VCaP (cell line): ENCODE measurements around the gene ZNF688.
A peak's percentile ranks its signal among the peaks of the same experiment; 100 is the strongest.
"Not testable (repeated sequence)": the region's sequence is repeated elsewhere in the genome, so short reads cannot be mapped to it uniquely, and the experiment has no call there.

Experiments
- H3K27ac ChIP-seq: fragments of 450-650 bp; 2 replicates; pipeline ENCODE4 v1.5.1; 2017
- CTCF ChIP-seq: fragments of 450-650 bp; conservative IDR thresholded peaks from 2 replicates; pipeline ENCODE4 v1.5.1; 2017; ENCODE audit warnings: mild to moderate bottlenecking, moderate library complexity

The ZNF688 gene

DNA sequence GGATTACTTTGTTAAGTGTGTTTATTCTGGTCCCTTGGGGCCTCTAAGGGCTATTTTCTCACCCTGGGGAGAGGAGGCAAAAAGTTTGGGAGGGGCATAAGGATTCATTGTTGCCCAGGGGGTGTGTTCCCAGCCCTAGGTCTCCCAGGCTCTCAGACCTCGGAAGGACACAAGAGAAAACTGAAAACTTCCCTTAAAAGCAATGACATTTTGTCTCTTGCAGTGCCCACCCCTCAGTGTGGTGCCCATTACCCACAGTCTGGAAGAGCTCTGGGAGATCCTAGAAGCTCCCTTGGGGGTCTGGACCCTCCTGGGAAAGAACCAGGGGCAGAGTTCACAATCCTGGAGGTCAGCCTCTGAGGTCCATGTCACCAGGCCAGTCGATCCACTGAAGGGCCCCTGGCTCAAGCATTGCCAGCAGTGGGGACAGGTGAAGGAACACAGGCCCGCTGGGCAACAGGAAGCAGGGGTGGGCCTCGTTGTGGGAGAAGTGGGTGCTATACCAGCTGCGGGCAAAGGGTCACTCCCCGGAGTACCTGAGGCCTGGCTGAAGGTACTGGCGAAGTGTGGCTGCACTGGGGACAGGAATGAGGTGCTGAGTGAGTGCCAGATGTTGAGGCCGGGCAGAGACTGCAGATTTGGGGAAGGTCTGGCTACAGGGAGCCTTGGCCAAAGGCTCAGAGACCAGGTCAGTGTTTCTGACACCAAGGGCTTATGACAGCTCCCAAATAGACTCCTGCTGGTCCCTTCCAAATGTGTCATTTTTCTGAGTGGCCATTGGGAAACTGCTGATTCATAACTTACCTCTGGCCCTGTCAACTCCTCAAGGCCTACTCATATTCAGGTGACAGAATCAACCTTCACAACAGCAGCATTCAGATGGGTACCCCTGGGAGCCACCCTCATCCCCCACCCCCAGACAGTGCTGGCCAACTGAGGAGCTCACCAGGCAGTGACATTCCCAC lies 32.2 kb downstream of the ZNF688 start:
- no peak for TF ChIP-seq CTCF
- H3K27ac ChIP-seq, result no peak overlapping the region

GRCh38 chr16:30536391-30537024 lies 35.0 kb downstream of the ZNF688 start:
- H3K27ac ChIP-seq, result not testable (repeated sequence)

DNA sequence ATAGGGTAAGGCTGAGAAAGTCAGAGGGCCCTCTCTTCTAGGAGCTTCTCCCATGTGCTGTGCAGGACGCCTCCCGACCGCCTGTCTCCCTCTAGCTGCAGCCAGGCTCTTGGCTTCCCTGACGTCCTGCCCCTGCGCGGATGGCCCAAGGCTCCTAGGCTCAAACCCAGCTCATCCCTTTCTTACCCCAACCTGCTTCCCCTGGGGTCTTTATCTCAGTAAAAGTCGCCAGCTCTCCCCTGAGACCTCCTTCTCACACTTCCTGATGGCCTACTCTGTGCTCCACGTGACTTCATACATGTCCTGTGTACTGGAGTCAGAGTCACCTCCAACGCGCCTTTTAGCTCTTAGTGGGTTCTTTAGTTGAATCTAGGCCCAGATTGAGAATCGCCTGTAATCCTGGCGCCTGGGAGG lies 35.7 kb downstream of the ZNF688 start:
- peak overlapping the region; percentile 87 for H3K27ac ChIP-seq
- TF ChIP-seq CTCF, result peak; percentile 63

DNA sequence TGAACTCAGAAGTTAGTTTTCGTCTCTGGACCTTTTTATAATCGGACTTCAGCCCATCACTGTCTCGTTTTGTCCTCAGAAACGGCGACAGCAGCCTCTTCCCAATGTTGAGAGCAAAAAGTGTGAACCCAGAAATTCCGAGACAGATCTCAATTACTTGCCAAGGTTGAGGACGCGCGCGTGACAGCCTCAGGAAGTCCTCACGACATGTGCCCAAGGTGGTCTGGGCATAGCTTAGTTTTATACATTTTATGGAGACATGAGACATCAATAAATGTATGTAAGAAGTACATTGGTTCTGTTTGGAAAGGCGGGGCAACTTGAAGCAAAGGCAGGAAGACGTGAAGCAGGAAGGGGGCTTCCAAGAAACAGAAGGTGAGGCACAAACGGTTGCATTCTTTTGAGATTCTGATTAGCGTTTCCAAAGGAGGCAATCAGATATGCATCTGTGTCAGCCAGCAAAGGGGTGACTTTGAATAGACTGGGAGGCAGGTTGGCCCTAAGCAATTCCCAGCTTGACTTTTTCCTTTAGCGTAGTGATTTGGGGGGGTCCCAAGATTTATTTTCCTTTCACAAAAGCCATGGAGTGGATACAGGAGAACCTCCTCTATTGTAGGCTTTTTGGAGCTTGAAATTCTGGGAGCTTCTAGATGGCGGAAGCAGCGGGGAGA lies 36.3 kb downstream of the ZNF688 start:
- H3K27ac ChIP-seq, result peak overlapping the region; percentile 87
- no peak for TF ChIP-seq CTCF

GRCh38 chr16:30534368-30535105 lies 37.0 kb downstream of the ZNF688 start, which contains the start of gene ZNF747:
Gene ZNF747 (minus strand): TSS chr16:30534858. CDS start chr16:30534679, 179 bp downstream.
- TF ChIP-seq CTCF, result no peak

GRCh38 chr16:30533748-30534367 lies 37.7 kb downstream of the ZNF688 start:
- H3K27ac ChIP-seq, result peak overlapping the region; percentile 87
- no peak for TF ChIP-seq CTCF

More at GRCh38 chr16:30534368-30535105, 37.0 kb downstream of the ZNF688 start, which contains the start of gene ZNF747:
- H3K27ac ChIP-seq, result peak within 1 kb of the TSS; percentile 87

- no peak for TF ChIP-seq CTCF
- H3K27ac ChIP-seq, result no peak overlapping the region
These were observed 38.4 kb downstream of the ZNF688 start for GRCh38 chr16:30533146-30533522.
